GM08714 (cell line): Measurements from ENCODE around the gene HEBP1.
A peak's percentile ranks its signal among the peaks of the same experiment; 100 is the strongest.

Experiments
- H3K4me3 ChIP-seq: fragments of 200-500 bp; sonication (Bioruptor generic); 2 replicates; pipeline ENCODE4 v1.5.1; 2014; ENCODE audit warnings: mild to moderate bottlenecking, low read length, inconsistent platforms
- ZNF274 ChIP-seq: IDR thresholded peaks from 2 replicates; pipeline ENCODE4 v1.6.1; 2012; ENCODE audit warnings: mild to moderate bottlenecking, low read depth, low read length

The HEBP1 gene

DNA sequence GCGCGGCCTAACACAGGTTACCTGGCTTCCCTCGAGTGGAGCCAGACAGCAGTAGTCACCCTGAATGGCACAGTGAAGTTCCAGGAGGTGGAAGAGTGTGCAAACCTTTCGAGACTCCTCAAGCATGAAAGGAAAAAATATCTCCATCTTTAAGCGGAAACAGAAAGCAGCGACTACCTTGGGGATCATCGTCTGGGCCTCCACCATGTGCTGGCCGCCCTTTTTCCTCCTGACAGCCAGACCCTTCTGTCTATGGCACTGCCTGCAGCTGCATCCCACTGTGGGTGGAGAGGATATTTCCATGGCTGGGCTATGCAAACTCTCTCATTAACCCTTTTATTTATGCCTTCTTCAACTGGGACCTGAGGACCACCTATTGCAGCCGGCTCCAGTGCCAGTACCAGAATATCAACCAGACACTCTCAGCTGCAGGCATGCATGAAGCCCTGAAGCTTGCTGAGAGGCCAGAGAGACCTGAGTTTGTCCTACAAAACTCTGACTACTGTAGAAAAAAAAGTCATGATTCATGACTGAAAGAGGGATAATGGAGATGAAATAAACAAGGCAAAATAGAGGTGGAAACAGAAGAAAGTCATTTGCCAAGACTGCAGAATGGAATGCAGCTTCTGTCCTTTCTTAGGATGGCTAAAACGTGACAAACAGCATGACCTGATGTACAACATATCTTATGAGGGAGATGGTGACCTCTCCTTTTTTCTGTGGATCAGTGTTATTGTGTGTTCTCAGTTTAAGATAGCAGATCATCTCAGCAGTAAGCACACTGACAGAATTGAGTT is 2.4 kb upstream of the HEBP1 start:
- no peak overlapping the region for H3K4me3 ChIP-seq
- TF ChIP-seq ZNF274 = no peak

DNA sequence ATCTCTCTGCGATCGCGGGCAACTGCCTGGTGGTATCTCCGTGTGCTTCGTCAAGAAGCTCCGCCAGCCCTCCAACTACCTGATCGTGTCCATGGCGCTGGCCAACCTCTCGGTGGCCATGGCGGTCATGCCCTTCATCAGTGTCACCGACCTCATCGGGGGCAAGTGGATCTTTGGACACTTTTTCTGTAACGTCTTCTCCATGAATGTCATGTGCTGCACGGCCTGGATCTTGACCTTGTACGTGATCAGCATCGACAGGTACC is 1.6 kb upstream of the HEBP1 start:
- no peak overlapping the region; the same call in 1 of the 2 replicates for H3K4me3 ChIP-seq

DNA sequence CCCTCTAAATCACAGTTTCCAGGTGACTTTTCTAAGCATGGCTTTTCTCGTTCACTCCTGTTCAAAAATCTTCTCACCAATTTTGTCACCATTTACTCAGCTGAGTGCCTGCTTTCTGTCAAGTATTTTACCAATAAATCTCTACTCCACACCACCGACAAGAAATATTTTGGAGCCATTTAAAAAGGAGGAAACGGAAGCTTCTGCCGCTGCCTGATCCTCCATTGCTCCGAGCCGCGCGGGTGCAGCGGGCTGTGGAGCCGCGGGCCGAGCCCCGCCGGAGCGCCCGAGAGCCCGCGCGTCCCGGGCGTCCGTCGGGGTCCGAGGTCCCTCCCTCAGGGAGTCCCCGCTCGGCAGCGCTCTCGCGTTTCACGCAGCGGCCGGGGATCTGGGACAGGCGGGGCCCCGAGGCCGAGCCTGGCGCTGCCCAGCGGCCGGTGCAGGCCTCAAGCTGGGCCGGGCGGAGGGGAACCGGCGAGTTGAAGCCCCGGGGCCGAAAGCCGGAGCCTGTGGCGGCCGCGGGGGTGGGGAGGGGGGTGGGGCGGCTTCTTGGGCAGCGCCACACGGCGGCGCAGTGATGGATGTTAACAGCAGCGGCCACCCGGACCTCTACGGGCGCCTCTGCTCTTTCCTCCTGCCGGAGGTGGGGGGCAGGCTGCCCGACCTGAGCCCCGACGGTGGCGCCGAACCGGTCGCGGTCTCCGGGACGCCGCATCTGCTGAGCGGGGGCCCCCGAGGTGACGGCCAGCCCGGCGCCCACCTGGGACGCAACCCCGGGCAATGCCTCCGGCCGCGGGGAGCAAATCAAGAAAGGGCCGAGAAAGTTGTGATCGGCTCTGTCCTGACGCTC is 1.1 kb upstream of the HEBP1 start:
- no peak for TF ChIP-seq ZNF274
- peak overlapping the region; percentile 52 for H3K4me3 ChIP-seq

More for the DNA sequence above, 1.6 kb upstream of the HEBP1 start:
- no peak for TF ChIP-seq ZNF274

DNA sequence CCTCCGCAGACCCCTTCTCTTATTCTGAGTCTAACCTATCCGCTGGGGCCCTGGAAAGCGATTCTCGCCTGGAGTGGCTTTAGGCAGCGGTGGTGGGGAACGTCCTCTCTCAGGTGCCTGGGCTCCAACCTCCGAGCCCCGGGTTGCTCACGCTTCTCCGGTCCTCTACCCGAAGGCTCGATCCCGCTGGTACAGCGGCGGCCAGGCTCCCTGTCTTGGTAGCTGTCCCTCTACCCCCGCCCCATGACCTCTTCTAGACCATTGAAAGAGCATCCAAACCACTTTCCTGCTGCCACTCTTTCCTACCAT is 505 bp upstream of the HEBP1 start:
- TF ChIP-seq ZNF274 = no peak
- H3K4me3 ChIP-seq = peak overlapping the region; percentile 52

DNA sequence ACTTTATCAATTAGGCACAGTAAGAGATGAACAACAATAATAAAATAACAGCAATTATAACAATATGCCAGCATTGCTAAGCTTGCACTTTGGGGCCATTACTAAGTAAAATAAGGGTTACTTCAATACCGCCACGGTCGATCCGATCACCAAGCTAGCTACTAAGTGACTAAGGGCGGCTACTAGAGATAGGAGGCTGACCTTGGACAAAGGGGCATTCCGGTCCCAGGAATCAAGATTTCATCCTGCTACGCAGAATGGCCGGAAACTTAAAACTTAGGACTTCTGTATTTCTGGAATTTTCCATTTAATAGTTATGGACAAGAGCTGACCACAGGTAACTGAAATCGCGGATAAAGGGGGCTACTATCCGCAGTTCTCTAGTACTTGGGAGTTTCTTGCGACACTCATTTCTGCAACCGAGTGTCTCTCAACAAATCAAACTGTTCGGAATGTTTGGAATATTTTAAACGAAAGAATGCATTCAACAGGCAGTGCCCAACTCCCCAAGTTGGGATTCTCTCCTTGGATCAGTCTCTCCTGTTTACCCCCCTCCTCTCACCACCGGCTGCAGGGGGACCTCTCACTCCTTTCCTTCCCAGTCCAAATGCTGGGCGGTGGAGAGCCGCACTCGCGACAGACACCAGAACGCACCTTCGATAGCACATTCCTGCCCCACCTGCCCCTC is 650 bp downstream of the HEBP1 start:
- TF ChIP-seq ZNF274 = no peak
- H3K4me3 ChIP-seq = peak overlapping the region; percentile 46; the same call in 1 of the 2 replicates

DNA sequence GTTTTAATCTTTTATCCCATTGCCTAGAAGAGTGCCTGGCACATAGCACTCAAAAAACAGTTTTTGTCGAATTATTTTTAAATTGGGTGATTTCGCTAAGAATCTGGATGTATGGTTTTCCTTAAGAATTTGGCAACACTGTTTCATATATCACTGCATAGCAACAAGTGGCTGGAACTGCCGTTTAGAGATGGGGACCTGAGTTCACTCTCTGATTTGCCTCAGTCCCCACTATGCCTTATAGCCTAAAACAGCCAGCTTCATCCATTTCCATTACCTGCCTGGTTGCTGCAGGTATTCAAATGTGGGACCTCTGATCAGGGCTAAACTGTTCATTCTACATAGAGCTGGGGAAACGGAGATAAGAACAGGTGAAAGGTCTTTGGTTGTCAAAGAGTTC is 1.8 kb downstream of the HEBP1 start:
- H3K4me3 ChIP-seq = no peak overlapping the region
- TF ChIP-seq ZNF274 = no peak

DNA sequence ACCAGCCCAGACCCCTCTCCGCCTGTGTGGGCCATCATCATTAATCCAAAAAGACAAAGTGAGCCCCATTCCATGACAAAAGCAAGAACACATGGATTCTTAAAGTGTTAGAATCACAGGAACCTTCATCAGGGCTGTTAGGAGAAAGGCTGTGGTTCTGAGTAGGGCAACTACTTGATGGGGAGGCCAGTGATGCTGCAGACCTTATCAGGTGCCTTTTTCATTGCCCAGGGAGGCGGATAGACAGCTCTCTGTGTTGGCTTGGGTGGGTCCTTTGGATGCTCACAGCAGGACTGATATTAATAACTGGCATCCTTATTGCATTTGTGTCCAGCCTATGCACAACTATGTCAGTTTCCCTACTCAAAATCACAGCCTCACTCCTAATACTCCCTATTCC is 2.3 kb downstream of the HEBP1 start:
- no peak overlapping the region for H3K4me3 ChIP-seq
- TF ChIP-seq ZNF274 = no peak

DNA sequence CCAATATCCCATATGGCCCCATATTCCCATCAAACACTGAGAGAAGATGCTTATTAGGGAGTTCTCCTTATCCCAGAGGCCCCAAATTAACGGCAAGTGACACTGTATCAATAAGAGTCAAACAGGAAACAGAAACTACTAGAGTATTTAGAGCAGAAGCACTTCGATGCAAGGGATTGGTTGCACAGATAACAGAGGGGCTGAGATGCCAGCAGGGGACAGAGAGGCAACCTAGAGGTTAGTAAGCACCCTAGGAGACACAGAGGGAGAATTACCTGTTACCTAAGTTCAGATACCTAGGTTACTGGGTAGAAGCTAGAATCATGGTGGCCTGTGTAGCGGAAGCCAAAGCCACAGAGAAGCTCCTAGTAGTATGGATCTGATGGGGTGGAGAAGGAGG is 2.9 kb downstream of the HEBP1 start:
- H3K4me3 ChIP-seq = no peak overlapping the region
- no peak for TF ChIP-seq ZNF274

DNA sequence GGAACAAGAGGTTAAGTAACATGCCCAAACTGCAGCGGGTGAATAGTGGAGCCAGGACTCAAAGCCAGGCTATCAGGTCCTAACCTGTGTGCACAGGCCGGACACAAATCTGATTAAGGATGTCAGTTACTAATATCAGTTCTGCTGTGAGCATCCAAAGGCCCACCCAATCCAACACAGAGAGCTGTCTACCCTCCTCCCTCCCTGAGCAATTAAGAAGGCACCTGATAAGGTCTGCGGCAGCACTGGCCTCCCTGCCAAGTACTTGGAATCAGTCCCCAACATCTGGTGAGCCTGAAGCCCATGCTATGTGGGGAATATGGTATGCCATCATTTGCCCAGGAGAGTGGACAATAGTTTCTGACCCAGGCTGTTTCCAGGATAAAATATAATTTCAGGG is 3.9 kb downstream of the HEBP1 start:
- H3K4me3 ChIP-seq = no peak overlapping the region
- TF ChIP-seq ZNF274 = no peak

DNA sequence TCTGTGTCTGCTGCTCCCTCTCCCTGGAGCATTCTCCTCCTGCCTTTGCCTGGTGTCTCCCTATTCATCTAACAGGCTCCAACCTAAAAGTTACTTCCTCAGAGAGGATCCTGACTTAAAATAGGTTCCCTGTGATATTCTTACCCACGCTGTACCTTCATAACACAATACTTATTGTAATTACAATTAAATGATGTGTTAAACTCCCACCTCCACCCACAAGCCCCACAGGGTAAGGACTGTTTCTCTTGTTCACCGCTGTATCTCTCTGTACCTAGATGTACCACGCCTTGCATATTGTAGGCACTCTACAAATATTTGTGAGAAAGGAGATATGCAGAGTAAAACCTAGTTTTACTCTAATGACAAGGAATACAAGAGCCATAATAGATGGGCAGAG is 5.0 kb downstream of the HEBP1 start:
- TF ChIP-seq ZNF274 = no peak
- H3K4me3 ChIP-seq = no peak overlapping the region

DNA sequence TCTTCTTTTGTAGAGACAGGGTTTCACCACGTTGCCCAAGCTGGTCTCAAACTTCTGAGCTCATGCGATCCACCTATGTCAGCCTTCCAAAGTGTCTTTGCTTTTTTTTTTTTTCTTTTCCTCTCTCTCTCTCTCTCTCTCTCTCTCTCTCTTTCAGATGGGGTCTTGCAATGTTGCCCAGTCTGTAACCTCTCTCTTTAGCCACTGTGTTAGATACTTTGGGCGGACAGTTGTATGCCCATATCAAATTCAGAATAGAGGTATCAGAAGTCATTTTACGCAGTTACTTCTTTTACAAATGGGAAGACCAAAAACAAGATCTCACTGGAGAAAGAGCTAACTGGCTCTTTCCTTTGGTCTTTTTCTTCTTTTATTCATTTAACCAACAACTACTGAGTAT is 6.7 kb downstream of the HEBP1 start:
- H3K4me3 ChIP-seq = no peak overlapping the region
- no peak for TF ChIP-seq ZNF274

DNA sequence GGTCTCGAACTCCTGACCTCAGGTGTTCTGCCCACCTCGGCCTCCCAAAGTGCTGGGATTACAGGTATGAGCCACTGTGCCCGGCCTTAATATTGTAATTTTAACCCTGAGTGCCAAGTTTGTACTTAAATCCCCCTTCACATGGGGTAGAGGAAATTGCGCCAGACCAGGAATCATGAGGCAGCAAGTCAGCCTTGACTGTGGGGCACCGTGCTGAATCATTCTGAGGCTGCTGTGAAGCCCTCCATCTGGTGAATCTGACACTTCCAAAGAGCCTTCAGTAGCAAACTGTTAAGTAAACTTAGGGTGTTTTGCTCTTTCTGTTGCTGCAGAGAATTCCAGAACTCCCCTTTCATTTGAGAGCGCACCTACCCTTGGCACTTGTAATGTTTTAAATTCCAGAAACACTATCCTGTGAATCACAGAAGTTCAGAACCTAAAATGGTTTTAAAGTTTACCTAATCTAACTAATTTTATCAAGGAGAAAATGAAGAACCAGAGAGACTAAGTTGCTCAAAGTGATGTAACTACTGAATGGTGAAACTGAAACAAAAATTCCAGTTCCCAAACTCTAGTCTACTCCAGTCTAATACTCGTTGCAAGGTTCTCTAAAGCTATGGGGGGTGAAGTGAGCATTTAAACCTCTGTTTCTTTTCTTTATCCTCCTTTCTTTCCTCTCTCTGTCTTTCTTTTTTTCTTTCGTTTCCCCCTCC is 7.5 kb downstream of the HEBP1 start:
- TF ChIP-seq ZNF274 = no peak
- H3K4me3 ChIP-seq = no peak overlapping the region

DNA sequence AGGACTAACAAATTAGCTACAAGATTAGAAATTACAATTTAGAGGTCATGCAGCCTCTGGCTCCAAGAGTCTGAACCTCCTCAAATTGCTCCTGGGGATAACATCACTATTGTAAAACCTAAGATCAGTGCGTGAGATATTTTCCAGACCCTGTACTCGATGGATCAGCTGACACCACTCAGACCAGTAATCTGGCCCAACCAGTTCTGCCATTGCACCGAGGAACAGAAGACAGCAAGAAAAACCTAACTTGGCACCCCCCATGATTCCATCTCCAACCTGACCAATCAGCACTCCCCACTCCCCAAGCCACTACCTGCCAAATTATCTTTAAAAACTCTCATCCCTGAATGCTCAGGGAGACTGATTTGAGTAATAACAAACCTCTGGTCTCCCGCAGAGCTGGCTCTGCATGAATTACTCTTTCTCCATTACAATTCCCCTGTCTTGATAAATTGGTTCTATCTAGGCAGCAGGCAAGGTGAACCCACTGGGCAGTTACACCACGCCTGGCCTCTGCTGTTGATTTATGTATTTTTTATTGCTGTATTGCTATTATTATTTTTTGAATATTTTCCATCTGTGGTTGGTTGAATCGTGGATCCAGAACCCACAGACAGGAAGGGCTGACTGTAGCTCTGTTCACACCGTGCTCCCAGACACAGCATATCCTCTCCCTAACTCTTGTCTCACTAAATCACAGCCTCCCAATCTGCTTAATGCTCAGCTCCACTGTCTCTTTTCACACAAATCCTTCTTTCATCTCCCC is 9.2 kb downstream of the HEBP1 start:
- H3K4me3 ChIP-seq = no peak overlapping the region
- no peak for TF ChIP-seq ZNF274

DNA sequence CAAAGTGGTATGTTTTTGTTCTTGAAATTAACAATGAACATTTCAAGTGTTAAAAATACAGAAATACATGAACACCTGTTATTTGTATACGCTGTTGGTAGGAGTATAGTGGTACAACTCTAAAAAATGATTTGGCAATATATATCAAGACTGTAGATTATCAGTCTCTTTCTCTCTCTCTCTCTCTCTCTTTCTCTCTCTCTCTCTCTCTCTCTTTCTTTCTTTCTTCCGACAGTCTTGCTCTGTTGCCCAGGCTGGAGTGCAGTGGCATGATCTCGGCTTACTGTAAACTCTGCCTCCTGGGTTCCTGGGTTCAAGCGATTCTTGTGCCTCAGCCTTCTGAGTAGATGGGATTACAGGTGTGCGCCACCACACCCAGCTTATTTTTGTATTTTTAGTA is 12.6 kb downstream of the HEBP1 start:
- H3K4me3 ChIP-seq = no peak overlapping the region
- TF ChIP-seq ZNF274 = no peak
